Right lobe of liver (tissue), 6 donors: ENCODE data around the gene DLK2. TPM values are rescaled to one million over a fixed set of nuclear protein-coding genes. Genes with fewer than 3 reads are reported as not detected.
"Not testable (repeated sequence)": the region's sequence is repeated elsewhere in the genome, so short reads cannot be mapped to it uniquely, and the experiment has no call there.

Source experiments
- ATAC-seq, 4 donors: fragments of 200-7000 bp; cut with Tn5 transposase; one replicate each; pipeline ENCODE4 v1.9.1; 2020; ENCODE audit warnings: mild to moderate bottlenecking in 4 of 4, moderate library complexity in 4 of 4
- DNase-seq, 3 donors: peaks; one replicate each; pipeline ENCODE4 v3.0.0-alpha.2; 2020
- H3K27ac ChIP-seq, 3 donors: fragments of 200-600 bp; one replicate each; pipeline ENCODE4 v1.8.0; 2022
- H3K27me3 ChIP-seq, 2 donors: fragments of 200-600 bp; one replicate each; pipeline ENCODE4 v1.8.0; 2022
- H3K36me3 ChIP-seq, 4 donors: fragments of 200-600 bp; sonication (generic) in 1 of 4; one replicate each; pipeline versions ENCODE4 v1.5.1 to v1.8.0; 2017 to 2022; ENCODE audit warnings: control low read depth in 1 of 4
- H3K4me1 ChIP-seq, 4 donors: fragments of 200-600 bp; sonication (generic) in 1 of 4; one replicate each; pipeline versions ENCODE4 v1.5.1 to v1.8.0; 2017 to 2022; ENCODE audit warnings: control low read depth in 1 of 4
- H3K4me3 ChIP-seq, 3 donors: fragments of 200-600 bp; one replicate each; pipeline ENCODE4 v1.8.0; 2022
- H3K9me3 ChIP-seq, 4 donors: fragments of 200-600 bp; sonication (generic) in 1 of 4; one replicate each; pipeline versions ENCODE4 v1.5.1 to v1.8.0; 2017 to 2022; ENCODE audit warnings: control low read depth in 1 of 4
- CTCF ChIP-seq, 4 donors: fragments of 200-600 bp in 3 of 4; fragments of 450-650 bp in 1 of 4; IDR thresholded peaks; one replicate each; pipeline versions ENCODE4 v1.5.1 to v1.8.0; 2016 to 2022; ENCODE audit warnings: antibody characterized with exemption in 4 of 4, mild to moderate bottlenecking in 2 of 4
- POLR2A ChIP-seq: fragments of 450-650 bp; IDR thresholded peaks from one replicate; pipeline ENCODE4 v1.6.1; 2017; ENCODE audit warnings: antibody characterized with exemption, mild to moderate bottlenecking
- WGBS: methylation state at CpG from one replicate; pipeline ENCODE4 v1.1.6; 2018; ENCODE audit warnings: low coverage, low lambda C conversion rate; ENCODE audit not compliant: insufficient coverage; ENCODE audit errors: missing lambda C conversion rate; 5-methylcytosine and 5-hydroxymethylcytosine counted together
- intact Hi-C, 2 donors: fragments of 100-400 bp; cut with DNase I; formaldehyde crosslinking; loops; one replicate each; pipeline versions ENCODE4 v1.11.2 to v1.14.1; 2022
- total RNA-seq, 6 experiments: library from RNA; depleted of rRNA in 2 of 6; stranded (reverse); fragments of >200 nt in 2 of 6; fragmentation: NEBNext Ultra II Directional in 3 of 6; extraction: Animal tissue kit (Norgen Biotek cat#: 25700) in 3 of 6; gene quantifications; one replicate each; pipeline versions ENCODE4 v1.1.0 to v1.2.4, GENCODE V29; 2016 to 2023
- donor health status: DM: no; HTN: yes; CAD: no.
- donor health status: DM: no; HTN: no; CAD: no.
- donor health status: DM: no; HTN: no; CAD: no.
- donor health status: DM: no; HTN: yes; CAD: no.
- donor health status: DM: no; HTN: yes; CAD: no.

DLK2 gene
- total RNA-seq, 6 experiments from 2014 or later, result 0.13 TPM; not detected in 5

DNA sequence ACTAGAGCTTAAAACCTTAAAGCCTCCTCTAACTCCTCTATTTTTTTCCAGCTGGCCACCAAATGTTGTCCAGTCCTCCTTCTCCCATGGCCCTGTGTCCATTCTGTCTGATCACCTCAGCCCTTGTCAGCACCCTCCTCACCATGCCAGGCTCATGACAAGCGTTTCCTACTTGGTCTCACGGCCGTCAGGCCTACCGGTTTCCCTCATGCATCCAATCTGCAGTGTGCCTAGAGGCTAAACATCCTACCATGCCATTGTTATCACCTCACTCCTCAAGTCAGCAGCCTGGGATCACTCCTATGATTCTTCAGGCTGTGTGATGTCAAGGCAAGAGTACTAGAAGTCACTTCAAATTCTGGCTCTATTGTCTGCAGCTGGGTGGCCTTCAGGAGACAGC is 12.4 kb upstream of the DLK2 start:
- intact Hi-C loops, result no loop called here
- Histone ChIP-seq H3K9me3 (no peaks in the 10 kb centered on the region), H3K27me3 (no peaks in the 10 kb centered on the region), H3K4me1 (no peaks in the 10 kb centered on the region), H3K27ac (no peak overlapping the region), H3K4me3 (no peak overlapping the region), H3K36me3 (no peaks in the 10 kb centered on the region)
- TF ChIP-seq POLR2A (no peak), CTCF (IDR thresholded peaks at IDR 0.05) (no peak)
- 70% methylated on average over 3 of the region's 4 CpGs for WGBS
- ATAC-seq (no peak), DNase-seq (no peak)

DNA sequence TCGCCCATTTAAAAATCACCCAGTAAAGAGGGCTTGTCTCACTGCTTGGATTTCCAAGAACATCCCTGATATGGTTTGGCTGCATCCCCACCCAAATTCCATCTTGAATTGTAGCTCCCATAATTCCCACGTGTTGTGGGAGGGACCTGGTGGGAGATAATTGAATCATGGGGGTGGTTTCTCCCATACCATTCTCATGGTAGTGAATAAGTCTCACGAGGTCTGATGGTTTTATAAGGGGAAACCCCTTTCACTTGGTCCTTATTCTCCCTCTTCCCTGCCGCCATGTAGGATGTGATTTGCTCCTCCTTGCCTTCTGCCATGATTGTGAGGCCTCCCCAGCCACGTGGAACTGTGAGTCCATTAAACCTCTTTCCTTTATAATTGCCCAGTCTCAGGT is 11.9 kb upstream of the DLK2 start:
- H3K4me1 ChIP-seq, result not testable (repeated sequence)

GRCh38 chr6:43465948-43466347 is 10.6 kb upstream of the DLK2 start:
- no peaks in the 10 kb centered on the region for H3K27me3 ChIP-seq
- H3K4me3 ChIP-seq, result no peak overlapping the region
- no peaks in the 10 kb centered on the region for H3K36me3 ChIP-seq
- DNase-seq (no peak), ATAC-seq (no peak)
- H3K9me3 ChIP-seq, result no peaks in the 10 kb centered on the region
- no peak for TF ChIP-seq CTCF (IDR thresholded peaks at IDR 0.05)
- TF ChIP-seq POLR2A, result no peak
- no peaks in the 10 kb centered on the region for H3K4me1 ChIP-seq
- 48% methylated on average over 2 of the region's 2 CpGs for WGBS
- intact Hi-C loops, result no loop called here
- no peak overlapping the region for H3K27ac ChIP-seq

More for the DNA sequence above, 11.9 kb upstream of the DLK2 start:
- H3K36me3 ChIP-seq, H3K27me3 ChIP-seq, H3K9me3 ChIP-seq, DNase-seq, ATAC-seq, H3K4me3 ChIP-seq, intact Hi-C loops, H3K27ac ChIP-seq: not testable (repeated sequence)
- 50% methylated on average over 5 of the region's 5 CpGs for WGBS

DNA sequence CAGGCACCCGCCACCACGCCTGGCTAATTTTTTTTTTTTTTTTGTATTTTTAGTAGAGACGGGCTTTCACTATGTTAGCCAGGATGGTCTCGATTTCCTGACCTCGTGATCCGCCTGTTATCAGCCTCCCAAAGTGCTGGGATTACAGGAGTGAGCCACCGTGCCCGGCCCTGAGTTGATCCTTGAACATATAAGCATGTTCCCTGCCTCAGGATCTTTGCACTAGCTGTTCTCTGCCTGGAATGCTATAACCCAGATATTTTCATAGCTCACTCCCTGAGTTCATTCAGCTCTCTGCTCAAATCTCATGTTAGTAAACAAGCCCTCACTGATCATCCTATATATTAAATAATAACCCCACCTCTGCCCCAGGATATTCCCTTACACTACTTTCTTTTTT is 9.0 kb upstream of the DLK2 start:
- intact Hi-C loops, result no loop called here
- Histone ChIP-seq H3K27me3 (no peaks in the 10 kb centered on the region), H3K36me3 (no peaks in the 10 kb centered on the region), H3K27ac (no peak overlapping the region), H3K9me3 (no peaks in the 10 kb centered on the region), H3K4me1 (no peaks in the 10 kb centered on the region), H3K4me3 (no peak overlapping the region)
- no peak for ATAC-seq
- 83% methylated on average over 8 of the region's 8 CpGs for WGBS
- no peak for DNase-seq
- TF ChIP-seq POLR2A (no peak), CTCF (IDR thresholded peaks at IDR 0.05) (no peak)

DNA sequence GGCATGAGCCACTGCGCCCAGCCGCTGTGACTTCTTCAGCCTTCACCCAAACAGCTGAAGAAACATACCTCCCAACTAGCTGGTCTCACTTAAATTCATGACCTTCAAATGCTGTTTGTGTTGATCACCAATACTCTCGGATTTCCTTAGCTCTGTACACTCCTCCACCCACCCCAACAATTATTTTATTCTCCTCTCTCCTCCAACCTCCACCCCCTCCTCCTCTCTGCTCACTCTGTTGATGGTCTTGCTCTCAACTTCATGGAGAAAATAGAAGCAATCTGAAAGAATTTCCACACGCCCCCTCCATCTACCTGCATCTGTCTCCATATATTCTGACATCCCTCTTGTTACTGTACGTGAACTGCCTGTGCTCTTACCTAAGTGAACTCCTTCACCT is 6.6 kb upstream of the DLK2 start:
- intact Hi-C loops, result no loop called here
- 51% methylated on average over 2 of the region's 5 CpGs for WGBS
- H3K27ac ChIP-seq, result no peak overlapping the region
- no peaks in the 10 kb centered on the region for H3K36me3 ChIP-seq
- ATAC-seq (no peak), DNase-seq (no peak)
- H3K4me3 ChIP-seq, result no peak overlapping the region
- TF ChIP-seq CTCF (IDR thresholded peaks at IDR 0.05) (no peak), POLR2A (no peak)
- H3K27me3 ChIP-seq, result no peaks in the 10 kb centered on the region
- no peaks in the 10 kb centered on the region for H3K4me1 ChIP-seq
- H3K9me3 ChIP-seq, result no peaks in the 10 kb centered on the region
